GM12878 (cell line): Measurements from ENCODE around the gene LGALS4. TPM values are rescaled to one million over a fixed set of nuclear protein-coding genes. Genes with fewer than 3 reads are reported as not detected.

Experiments
- BACH1 ChIP-seq: fragments of 450-650 bp; IDR thresholded peaks from 2 replicates; pipeline ENCODE4 v1.6.1; 2017; ENCODE audit warnings: mild to moderate bottlenecking, borderline replicate concordance
- CBX5 ChIP-seq: sonication (generic); IDR thresholded peaks from 2 replicates; pipeline ENCODE4 v1.6.1; 2016; ENCODE audit warnings: low read depth, moderate library complexity, mild to moderate bottlenecking, inconsistent platforms
- CREM ChIP-seq: IDR thresholded peaks from 2 replicates; pipeline ENCODE4 v1.6.1; 2014; ENCODE audit warnings: antibody characterized with exemption, low read depth
- EED ChIP-seq: sonication (generic); IDR thresholded peaks from 2 replicates; pipeline ENCODE4 v1.6.1; 2016; ENCODE audit warnings: antibody characterized with exemption, low read depth
- FOS ChIP-seq: IDR thresholded peaks from 3 replicates; pipeline ENCODE4 v1.6.1; 2011; ENCODE audit warnings: borderline replicate concordance; ENCODE audit not compliant: insufficient read length; ENCODE audit errors: extremely low read depth
- FOXK2 ChIP-seq: fragments of 450-650 bp; IDR thresholded peaks from 2 replicates; pipeline ENCODE4 v1.6.1; 2017; ENCODE audit warnings: mild to moderate bottlenecking, moderate library complexity
- GABPA ChIP-seq: IDR thresholded peaks from 2 replicates; pipeline ENCODE4 v1.6.1; 2014; ENCODE audit warnings: antibody characterized with exemption, low read depth, mild to moderate bottlenecking, inconsistent platforms
- GATAD2B ChIP-seq: fragments of 450-650 bp; conservative IDR thresholded peaks from 2 replicates; pipeline ENCODE4 v1.6.1; 2017; ENCODE audit warnings: low read depth, mild to moderate bottlenecking, moderate library complexity
- HCFC1 ChIP-seq: fragments of 150-350 bp; IDR thresholded peaks from 2 replicates; pipeline ENCODE4 v1.6.1; 2014; ENCODE audit warnings: low read length
- HDGF ChIP-seq: fragments of 450-650 bp; IDR thresholded peaks from 2 replicates; pipeline ENCODE4 v1.6.1; 2016; ENCODE audit warnings: antibody characterized with exemption
- IKZF2 ChIP-seq, 2 experiments: fragments of 450-650 bp; IDR thresholded peaks; 2 replicates each; pipeline ENCODE4 v1.6.1; 2017; ENCODE audit warnings: mild to moderate bottlenecking in 2 of 2, moderate library complexity in 2 of 2
- KDM1A ChIP-seq: fragments of 200-600 bp; sonication (generic); IDR thresholded peaks from 2 replicates; pipeline ENCODE4 v1.6.1; 2016; ENCODE audit warnings: borderline replicate concordance
- NFIC ChIP-seq: IDR thresholded peaks from 2 replicates; pipeline ENCODE4 v1.6.1; 2012; ENCODE audit warnings: low read depth, mild to moderate bottlenecking, inconsistent platforms, low read length, moderate library complexity
- NFYB ChIP-seq: IDR thresholded peaks from 2 replicates; pipeline ENCODE4 v1.6.1; 2011; ENCODE audit warnings: low read depth, mild to moderate bottlenecking, low read length, improper control_type of control experiment, moderate library complexity; ENCODE audit not compliant: insufficient read depth
- STAT3 ChIP-seq: IDR thresholded peaks from 2 replicates; pipeline ENCODE4 v1.6.1; 2011; ENCODE audit warnings: low read depth, low read length, improper control_type of control experiment
- TAF1 ChIP-seq: IDR thresholded peaks from 2 replicates; pipeline ENCODE4 v1.6.1; 2011; ENCODE audit warnings: mild to moderate bottlenecking, low read depth, low read length, borderline replicate concordance
- polyA plus RNA-seq, 11 experiments: library from polyadenylated mRNA; depleted of rRNA in 4 of 11; unstranded in 6 of 11; stranded (reverse) in 5 of 11; fragments of >200 nt; fragmentation: Nextera tagmentation in 4 of 11; fragmentation: Illumina TruSeq in 1 of 11; extraction: Ambion mirVana in 4 of 11; extraction: Trizol in 1 of 11; gene quantifications; 1 replicate in 1 of 11; 2 replicates in 10 of 11; pipeline versions ENCODE4 v1.2.1 to v1.2.3, GENCODE V29; 2011 to 2016; ENCODE audit warnings: inconsistent platforms in 2 of 11, missing spikeins in 2 of 11, low read depth in 1 of 11
- total RNA-seq, 4 experiments: library from RNA; depleted of rRNA in 3 of 4; stranded (reverse); fragments of >200 nt in 3 of 4; fragmentation: Illumina TruSeq in 1 of 4; extraction: Trizol in 1 of 4; gene quantifications; 2 replicates each; pipeline versions ENCODE4 v1.2.1 to v1.2.3, GENCODE V29; 2013 to 2021
- TF ChIP-seq, protein P1 (sequence below): fragments of 450-650 bp; IDR thresholded peaks from 2 replicates; pipeline ENCODE4 v1.6.1; 2016; ENCODE audit warnings: mild to moderate bottlenecking
- TF ChIP-seq, protein P2 (sequence below): fragments of 450-650 bp; IDR thresholded peaks from 2 replicates; pipeline ENCODE4 v1.6.1; 2017; ENCODE audit warnings: antibody characterized with exemption, mild to moderate bottlenecking, moderate library complexity
- TF ChIP-seq, protein P3 (sequence below): fragments of 450-650 bp; IDR thresholded peaks from 2 replicates; pipeline ENCODE4 v1.6.1; 2014; ENCODE audit warnings: mild to moderate bottlenecking
- TF ChIP-seq, protein P4 (sequence below): IDR thresholded peaks from 2 replicates; pipeline ENCODE4 v1.6.1; 2011; ENCODE audit warnings: mild to moderate bottlenecking, low read depth, low read length, moderate library complexity; ENCODE audit not compliant: insufficient replicate concordance
- TF ChIP-seq, protein P5 (sequence below): fragments of 450-650 bp; IDR thresholded peaks from 2 replicates; pipeline ENCODE4 v1.6.1; 2017; ENCODE audit warnings: mild to moderate bottlenecking

LGALS4 gene
- total and polyA plus RNA-seq, 10 of the 15 experiments (the other 5 are each of a cell fraction or from before 2014, with no cell fraction given) = 0.13 to 2.1 (median 0.26) TPM; not detected in 4

DNA sequence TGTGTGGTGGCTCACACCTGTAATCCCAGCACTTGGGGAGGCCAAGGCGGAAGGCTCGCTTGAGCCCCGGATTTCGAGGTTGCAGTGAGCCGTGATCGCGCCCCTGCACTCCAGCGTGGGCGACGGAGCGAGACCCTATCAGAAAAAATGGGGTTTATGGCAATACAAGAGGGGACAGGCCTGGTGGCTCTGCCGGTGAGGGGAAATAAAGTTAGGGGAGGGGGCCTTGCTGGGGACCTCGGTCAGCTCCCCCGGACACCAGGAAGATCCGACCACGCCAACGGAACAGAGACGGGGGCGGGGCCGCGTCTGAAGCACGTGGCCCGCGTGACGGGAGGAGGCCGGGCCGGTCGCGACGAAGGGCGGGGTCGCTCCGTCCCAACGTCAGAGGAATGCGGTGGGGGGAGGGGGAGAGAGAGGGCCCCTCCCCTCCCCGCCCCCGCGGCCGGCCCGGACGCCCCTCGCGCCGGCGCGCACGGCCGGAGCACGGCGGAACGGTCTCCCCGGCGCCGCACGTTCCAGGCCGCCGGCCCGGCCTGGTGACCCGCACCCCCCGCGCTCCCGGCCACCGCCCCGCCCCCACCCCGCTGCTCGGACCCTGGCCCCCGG, 39.0 kb upstream of the LGALS4 start (continued):
- TF ChIP-seq, protein P1, sequence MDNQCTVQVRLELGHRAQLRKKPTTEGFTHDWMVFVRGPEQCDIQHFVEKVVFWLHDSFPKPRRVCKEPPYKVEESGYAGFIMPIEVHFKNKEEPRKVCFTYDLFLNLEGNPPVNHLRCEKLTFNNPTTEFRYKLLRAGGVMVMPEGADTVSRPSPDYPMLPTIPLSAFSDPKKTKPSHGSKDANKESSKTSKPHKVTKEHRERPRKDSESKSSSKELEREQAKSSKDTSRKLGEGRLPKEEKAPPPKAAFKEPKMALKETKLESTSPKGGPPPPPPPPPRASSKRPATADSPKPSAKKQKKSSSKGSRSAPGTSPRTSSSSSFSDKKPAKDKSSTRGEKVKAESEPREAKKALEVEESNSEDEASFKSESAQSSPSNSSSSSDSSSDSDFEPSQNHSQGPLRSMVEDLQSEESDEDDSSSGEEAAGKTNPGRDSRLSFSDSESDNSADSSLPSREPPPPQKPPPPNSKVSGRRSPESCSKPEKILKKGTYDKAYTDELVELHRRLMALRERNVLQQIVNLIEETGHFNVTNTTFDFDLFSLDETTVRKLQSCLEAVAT = peak; percentile 71
- TF ChIP-seq, protein P2, sequence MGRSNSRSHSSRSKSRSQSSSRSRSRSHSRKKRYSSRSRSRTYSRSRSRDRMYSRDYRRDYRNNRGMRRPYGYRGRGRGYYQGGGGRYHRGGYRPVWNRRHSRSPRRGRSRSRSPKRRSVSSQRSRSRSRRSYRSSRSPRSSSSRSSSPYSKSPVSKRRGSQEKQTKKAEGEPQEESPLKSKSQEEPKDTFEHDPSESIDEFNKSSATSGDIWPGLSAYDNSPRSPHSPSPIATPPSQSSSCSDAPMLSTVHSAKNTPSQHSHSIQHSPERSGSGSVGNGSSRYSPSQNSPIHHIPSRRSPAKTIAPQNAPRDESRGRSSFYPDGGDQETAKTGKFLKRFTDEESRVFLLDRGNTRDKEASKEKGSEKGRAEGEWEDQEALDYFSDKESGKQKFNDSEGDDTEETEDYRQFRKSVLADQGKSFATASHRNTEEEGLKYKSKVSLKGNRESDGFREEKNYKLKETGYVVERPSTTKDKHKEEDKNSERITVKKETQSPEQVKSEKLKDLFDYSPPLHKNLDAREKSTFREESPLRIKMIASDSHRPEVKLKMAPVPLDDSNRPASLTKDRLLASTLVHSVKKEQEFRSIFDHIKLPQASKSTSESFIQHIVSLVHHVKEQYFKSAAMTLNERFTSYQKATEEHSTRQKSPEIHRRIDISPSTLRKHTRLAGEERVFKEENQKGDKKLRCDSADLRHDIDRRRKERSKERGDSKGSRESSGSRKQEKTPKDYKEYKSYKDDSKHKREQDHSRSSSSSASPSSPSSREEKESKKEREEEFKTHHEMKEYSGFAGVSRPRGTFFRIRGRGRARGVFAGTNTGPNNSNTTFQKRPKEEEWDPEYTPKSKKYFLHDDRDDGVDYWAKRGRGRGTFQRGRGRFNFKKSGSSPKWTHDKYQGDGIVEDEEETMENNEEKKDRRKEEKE = no peak
- TF ChIP-seq BACH1 (peak; percentile 67), FOS (no peak), GATAD2B (peak; percentile 63; the same call in 1 of the 2 replicates), IKZF2 (IDR thresholded peaks at IDR 0.05) (no peak; a peak in 1 of 4 replicates), HCFC1 (no peak; the same call in 1 of the 2 replicates), NFIC (no peak), CREM (peak; percentile 88), CBX5 (no peak), NFYB (no peak), TAF1 (no peak), GABPA (no peak), EED (no peak), FOXK2 (no peak), KDM1A (no peak), STAT3 (no peak), HDGF (peak; percentile 82; the same call in 1 of the 2 replicates)
- TF ChIP-seq, protein P3, sequence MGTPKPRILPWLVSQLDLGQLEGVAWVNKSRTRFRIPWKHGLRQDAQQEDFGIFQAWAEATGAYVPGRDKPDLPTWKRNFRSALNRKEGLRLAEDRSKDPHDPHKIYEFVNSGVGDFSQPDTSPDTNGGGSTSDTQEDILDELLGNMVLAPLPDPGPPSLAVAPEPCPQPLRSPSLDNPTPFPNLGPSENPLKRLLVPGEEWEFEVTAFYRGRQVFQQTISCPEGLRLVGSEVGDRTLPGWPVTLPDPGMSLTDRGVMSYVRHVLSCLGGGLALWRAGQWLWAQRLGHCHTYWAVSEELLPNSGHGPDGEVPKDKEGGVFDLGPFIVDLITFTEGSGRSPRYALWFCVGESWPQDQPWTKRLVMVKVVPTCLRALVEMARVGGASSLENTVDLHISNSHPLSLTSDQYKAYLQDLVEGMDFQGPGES = no peak
- TF ChIP-seq, protein P4, sequence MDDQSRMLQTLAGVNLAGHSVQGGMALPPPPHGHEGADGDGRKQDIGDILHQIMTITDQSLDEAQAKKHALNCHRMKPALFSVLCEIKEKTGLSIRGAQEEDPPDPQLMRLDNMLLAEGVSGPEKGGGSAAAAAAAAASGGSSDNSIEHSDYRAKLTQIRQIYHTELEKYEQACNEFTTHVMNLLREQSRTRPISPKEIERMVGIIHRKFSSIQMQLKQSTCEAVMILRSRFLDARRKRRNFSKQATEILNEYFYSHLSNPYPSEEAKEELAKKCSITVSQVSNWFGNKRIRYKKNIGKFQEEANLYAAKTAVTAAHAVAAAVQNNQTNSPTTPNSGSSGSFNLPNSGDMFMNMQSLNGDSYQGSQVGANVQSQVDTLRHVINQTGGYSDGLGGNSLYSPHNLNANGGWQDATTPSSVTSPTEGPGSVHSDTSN = no peak
- TF ChIP-seq, protein P5, sequence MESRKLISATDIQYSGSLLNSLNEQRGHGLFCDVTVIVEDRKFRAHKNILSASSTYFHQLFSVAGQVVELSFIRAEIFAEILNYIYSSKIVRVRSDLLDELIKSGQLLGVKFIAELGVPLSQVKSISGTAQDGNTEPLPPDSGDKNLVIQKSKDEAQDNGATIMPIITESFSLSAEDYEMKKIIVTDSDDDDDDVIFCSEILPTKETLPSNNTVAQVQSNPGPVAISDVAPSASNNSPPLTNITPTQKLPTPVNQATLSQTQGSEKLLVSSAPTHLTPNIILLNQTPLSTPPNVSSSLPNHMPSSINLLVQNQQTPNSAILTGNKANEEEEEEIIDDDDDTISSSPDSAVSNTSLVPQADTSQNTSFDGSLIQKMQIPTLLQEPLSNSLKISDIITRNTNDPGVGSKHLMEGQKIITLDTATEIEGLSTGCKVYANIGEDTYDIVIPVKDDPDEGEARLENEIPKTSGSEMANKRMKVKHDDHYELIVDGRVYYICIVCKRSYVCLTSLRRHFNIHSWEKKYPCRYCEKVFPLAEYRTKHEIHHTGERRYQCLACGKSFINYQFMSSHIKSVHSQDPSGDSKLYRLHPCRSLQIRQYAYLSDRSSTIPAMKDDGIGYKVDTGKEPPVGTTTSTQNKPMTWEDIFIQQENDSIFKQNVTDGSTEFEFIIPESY = 0 out of 2 replicates have a peak, but pooled peaks have one; percentile 35
